C4-2B (cell line): ENCODE measurements around the gene PXT1.
A peak's percentile ranks its signal among the peaks of the same experiment; 100 is the strongest.
"Not testable (repeated sequence)": the region's sequence is repeated elsewhere in the genome, so short reads cannot be mapped to it uniquely, and the experiment has no call there.

Experiments used
- H3K27ac ChIP-seq: fragments of 450-650 bp; 2 replicates; pipeline ENCODE4 v1.5.1; 2017
- CTCF ChIP-seq: fragments of 450-650 bp; conservative IDR thresholded peaks from 2 replicates; pipeline ENCODE4 v1.5.1; 2017; ENCODE audit warnings: mild to moderate bottlenecking
- ZFX ChIP-seq: fragments of 450-650 bp; IDR thresholded peaks from 2 replicates; pipeline ENCODE4 v1.6.1; 2017

PXT1 gene

DNA sequence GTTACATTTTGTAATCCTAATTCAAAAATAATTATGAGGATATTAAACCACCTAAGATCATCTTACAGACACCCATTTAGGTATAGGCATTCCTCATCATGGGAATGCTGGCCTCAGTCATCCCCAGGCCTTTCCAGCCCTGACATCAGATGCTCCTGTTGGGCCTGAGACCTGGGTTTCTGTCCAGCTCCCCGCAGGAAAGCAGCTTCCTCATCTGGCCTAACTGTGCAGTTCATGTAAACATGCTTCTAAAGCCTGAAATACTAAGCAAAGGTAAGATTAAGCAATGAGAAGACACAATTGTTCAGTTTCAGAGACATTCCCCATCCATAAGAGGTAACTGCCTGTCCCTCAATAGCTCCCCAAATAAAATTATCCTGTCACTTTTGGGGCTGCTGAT lies 74.2 kb downstream of the PXT1 start:
- no peak for TF ChIP-seq CTCF
- TF ChIP-seq ZFX, result no peak
- H3K27ac ChIP-seq, result no peak overlapping the region

DNA sequence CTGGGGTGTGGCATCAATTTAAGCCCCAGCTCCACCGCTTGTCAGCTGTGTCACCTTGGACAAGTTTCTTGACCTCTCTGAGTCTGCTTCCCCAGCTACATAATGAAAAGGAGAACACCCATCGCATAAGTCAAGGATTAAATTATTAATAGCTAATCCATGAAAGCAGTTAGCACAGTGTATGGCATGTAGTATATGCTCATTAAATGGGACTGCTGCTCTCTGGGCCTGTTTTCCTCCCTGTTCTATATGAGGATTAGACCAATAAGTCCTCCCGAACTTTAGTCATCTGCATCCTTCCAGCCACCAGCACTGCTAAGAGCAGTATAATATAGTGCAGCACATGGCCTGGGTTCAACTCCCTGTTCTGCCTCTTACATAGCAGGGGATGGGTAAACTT lies 74.9 kb downstream of the PXT1 start:
- TF ChIP-seq CTCF (no peak), ZFX (no peak)
- H3K27ac ChIP-seq, result no peak overlapping the region

- TF ChIP-seq ZFX, result no peak
- TF ChIP-seq CTCF, result no peak
- no peak overlapping the region for H3K27ac ChIP-seq
Measured at GRCh38 chr6:36364669-36365479, 77.8 kb downstream of the PXT1 start.

DNA sequence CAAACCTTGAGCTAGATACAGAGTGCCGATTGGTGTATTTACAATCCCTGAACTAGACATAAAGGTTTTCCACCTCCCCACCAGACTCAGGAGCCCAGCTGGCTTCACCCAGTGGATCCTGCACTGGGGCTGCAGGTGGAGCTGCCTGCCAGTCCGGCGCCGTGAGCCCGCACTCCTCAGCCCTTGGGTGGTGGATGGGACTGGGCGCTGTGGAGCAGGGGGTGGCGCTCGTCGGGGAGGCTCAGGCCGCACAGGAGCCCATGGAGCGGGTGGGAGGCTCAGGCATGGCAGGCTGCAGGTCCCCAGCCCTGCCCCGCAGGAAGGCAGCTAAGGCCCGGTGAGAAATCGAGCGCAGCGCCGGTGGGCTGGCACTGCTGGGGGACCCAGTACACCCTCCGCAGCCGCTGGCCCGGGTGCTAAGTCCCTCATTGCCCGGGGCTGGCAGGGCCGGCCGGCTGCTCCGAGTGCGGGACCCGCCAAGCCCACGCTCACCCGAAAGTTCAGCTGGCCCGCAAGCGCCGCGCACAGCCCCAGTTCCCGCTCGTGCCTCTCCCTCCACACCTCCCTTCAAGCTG lies 78.5 kb downstream of the PXT1 start:
- not testable (repeated sequence) for H3K27ac ChIP-seq

DNA sequence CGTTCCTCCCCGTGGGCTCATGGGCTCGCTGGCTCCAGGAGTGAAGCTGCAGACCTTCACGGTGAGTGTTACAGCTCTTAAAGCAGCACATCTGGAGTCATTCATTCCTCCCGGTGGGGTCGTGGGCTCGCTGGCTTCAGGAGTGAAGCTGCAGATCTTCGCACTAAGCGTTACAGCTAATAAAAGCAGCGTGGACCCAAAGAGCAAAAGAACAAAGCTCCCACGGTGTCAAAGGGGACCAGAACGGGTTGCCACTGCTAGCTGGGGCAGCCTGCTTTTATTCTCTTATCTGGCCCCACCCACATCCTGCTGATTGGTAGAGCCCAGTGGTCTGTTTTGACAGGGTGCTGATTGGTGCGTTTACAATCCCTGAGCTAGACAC lies 79.3 kb downstream of the PXT1 start:
- not testable (repeated sequence) for H3K27ac ChIP-seq

DNA sequence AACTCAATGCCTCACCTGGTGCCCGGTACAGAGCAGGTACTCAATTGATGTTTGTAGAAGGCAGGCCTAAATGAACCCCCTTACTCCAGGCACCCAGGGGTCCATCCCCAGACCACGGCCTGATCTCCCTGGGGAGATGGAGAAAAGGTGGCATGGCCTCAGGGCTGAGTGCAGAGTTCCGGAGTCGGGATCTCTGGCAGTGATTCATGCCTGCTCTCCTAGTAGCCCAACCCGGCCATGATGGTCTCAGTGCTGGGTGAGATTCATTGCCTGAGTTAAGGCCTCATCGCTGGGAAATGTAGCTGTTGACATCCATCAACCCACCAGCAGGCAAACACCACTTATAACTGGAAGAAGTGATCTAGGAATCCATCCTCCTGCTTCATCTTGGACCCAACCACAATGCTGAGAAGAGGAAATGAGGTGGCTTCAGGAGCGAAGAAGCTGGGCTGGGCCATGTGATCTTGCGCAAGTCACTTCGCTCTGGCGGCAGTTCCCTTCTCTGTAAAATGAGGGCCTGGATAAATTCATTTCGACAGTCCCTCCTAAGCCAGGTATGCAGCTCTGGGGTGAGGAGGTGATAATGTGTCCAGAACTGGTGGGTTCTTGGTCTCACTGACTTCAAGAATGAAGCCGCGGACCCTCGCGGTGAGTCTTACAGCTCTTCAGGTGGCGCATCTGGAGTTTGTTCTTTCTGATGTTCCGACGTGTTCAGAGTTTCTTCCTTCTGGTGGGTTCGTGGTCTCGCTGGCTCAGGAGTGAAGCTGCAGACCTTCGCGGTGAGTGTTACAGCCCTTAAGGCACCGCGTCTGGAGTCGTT lies 79.9 kb downstream of the PXT1 start:
- TF ChIP-seq ZFX (no peak), CTCF (no peak)
- H3K27ac ChIP-seq, result no peak overlapping the region

GRCh38 chr6:36361071-36361470 lies 81.6 kb downstream of the PXT1 start:
- H3K27ac ChIP-seq, result no peak overlapping the region
- no peak for TF ChIP-seq CTCF
- TF ChIP-seq ZFX, result no peak

DNA sequence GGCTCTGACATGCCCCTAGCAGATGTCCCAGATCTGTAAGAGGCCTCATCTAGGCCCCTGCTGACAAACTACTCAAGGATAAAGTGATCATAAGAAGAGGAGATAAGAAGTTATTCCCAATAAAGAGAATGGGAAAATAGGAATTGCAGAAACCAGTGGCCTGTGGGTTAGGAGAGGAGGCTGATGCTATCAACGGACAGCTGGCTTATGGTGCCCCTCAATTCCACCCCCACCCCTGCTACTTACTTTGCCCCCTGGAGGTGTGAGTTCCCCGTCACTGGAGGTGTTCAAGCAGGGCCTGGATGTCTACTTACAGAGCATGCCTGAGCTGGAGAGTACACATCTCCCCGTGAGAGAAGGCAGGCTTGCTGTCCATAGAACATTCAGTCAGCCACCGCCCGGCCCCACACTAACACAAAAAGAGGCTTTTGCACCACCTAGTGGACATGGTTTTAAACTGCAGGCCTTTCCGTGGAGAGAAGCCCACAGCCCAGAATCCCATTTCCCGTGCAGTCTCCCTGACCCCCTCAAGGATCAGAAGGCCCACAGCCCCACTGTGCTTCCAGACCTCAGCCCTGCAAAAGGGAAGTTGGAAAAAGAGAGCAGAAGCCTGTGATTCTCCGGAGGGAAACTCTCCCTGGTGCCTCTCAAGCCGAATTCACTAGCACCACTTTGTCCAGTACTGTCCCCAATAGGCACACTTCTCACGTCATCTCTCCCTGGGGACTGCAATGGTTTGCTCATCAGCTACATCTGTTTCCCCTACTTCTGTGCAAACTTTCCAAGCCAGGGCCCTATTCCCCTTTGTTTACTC lies 82.2 kb downstream of the PXT1 start:
- TF ChIP-seq ZFX, result no peak
- TF ChIP-seq CTCF, result peak; percentile 89
- H3K27ac ChIP-seq, result no peak overlapping the region
